Measurements from ENCODE around the gene RGS17.

Gene RGS17

DNA sequence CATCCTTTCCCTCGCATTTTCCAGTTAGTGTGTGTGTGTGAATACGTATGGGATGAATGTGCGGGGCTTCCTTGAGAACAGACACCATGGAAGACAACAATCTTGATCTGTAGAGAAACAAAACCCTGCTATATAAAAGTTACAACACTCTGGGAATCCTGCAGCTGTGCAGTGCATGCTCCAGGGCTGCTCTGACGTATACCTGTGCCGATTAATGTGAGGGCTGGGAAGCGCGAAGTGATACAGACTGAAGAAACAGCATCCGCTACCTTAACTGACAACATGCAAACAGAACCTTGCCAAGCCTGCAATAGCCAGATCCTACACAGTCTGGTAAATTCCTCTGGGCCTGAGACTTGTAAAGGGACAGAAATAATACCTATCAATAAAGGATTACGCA, 96.9 kb downstream of the RGS17 start:
- ChIA-PET CTCF (no interaction called here), POLR2A (no interaction called here)
- no peak for TF ChIP-seq FOXM1 (IDR thresholded peaks at IDR 0.05; ENCODE audit: borderline replicate concordance)
- TF ChIP-seq SUZ12 (IDR thresholded peaks at IDR 0.05), result no peak
- TF ChIP-seq CTBP1 (IDR thresholded peaks at IDR 0.05; ENCODE audit: borderline replicate concordance), result no peak
- no peak for TF ChIP-seq LEF1 (IDR thresholded peaks at IDR 0.05; ENCODE audit: borderline replicate concordance)
- no peak for TF ChIP-seq HDGF (IDR thresholded peaks at IDR 0.05; ENCODE audit: borderline replicate concordance)
- TF ChIP-seq SP1 (IDR thresholded peaks at IDR 0.05), result no peak
- TF ChIP-seq TARDBP (IDR thresholded peaks at IDR 0.05), result no peak
- TF ChIP-seq ZNF384 (IDR thresholded peaks at IDR 0.05), result no peak
- no peak for TF ChIP-seq BHLHE40 (IDR thresholded peaks at IDR 0.05; ENCODE audit: borderline replicate concordance)
- DNase-seq (ENCODE audit: extremely low spot score), result no peak

GRCh38 chr6:153032255-153032882, 98.7 kb downstream of the RGS17 start:
- POLR2A ChIA-PET, result no interaction called here
- no peak for DNase-seq (ENCODE audit: extremely low spot score)
- TF ChIP-seq ZNF384 (IDR thresholded peaks at IDR 0.05) (peak; percentile 58), TARDBP (IDR thresholded peaks at IDR 0.05) (no peak)
- CTCF ChIA-PET, result interaction anchor here (0.7 to 1.0 kb wide), 2 partner anchors 76 to 199 kb away, joined by 3 read pairs; no protein-coding TSS in a partner anchor

- DNase-seq (ENCODE audit: extremely low spot score), result no peak
- ChIA-PET POLR2A (no interaction called here), CTCF (interaction anchor here (0.6 to 1.3 kb wide), 3 partner anchors 12 to 281 kb away, joined by 3 read pairs; no protein-coding TSS in a partner anchor)
- no peak for TF ChIP-seq FOXA1 (IDR thresholded peaks at IDR 0.05)
- TF ChIP-seq NFRKB (IDR thresholded peaks at IDR 0.05), result no peak
- no peak for TF ChIP-seq ELF4 (IDR thresholded peaks at IDR 0.05)
- no peak for TF ChIP-seq ZNF384 (IDR thresholded peaks at IDR 0.05)
- no peak for TF ChIP-seq TARDBP (IDR thresholded peaks at IDR 0.05)
- TF ChIP-seq SP1 (IDR thresholded peaks at IDR 0.05), result no peak
- no peak for TF ChIP-seq HDGF (IDR thresholded peaks at IDR 0.05; ENCODE audit: borderline replicate concordance)
- no peak for TF ChIP-seq BHLHE40 (IDR thresholded peaks at IDR 0.05; ENCODE audit: borderline replicate concordance)
- TF ChIP-seq FOXM1 (IDR thresholded peaks at IDR 0.05; ENCODE audit: borderline replicate concordance), result no peak
- no peak for TF ChIP-seq SUZ12 (IDR thresholded peaks at IDR 0.05)
- no peak for TF ChIP-seq L3MBTL2 (conservative IDR thresholded peaks at IDR 0.05)
- TF ChIP-seq ARNT (IDR thresholded peaks at IDR 0.05), result no peak
- TF ChIP-seq, protein P1, sequence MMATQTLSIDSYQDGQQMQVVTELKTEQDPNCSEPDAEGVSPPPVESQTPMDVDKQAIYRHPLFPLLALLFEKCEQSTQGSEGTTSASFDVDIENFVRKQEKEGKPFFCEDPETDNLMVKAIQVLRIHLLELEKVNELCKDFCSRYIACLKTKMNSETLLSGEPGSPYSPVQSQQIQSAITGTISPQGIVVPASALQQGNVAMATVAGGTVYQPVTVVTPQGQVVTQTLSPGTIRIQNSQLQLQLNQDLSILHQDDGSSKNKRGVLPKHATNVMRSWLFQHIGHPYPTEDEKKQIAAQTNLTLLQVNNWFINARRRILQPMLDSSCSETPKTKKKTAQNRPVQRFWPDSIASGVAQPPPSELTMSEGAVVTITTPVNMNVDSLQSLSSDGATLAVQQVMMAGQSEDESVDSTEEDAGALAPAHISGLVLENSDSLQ (IDR thresholded peaks at IDR 0.05), result no peak
Observed at GRCh38 chr6:153031335-153031955, 99.6 kb downstream of the RGS17 start.

DNA sequence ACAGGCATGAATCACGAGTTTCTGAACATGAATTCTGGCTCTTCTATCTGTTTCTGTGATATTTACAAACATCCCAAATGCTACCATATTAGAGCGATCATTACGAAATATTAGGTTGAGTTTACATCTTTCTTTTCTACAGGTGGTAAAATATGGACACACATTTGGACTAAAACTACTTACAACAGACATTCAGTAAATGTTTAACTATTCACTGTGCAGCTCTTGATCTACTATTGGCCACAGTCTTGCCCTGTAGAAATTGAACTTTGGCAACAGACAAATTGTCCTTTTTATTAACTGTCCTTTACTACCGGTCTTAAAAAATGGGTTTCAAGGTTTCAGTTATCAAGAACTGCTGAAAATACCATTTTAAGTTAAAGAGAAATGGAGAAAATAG, 102.1 kb downstream of the RGS17 start:
- POLR2A ChIA-PET, result no interaction called here
- TF ChIP-seq BHLHE40 (IDR thresholded peaks at IDR 0.05; ENCODE audit: borderline replicate concordance), result no peak
- DNase-seq (ENCODE audit: extremely low spot score), result no peak
- CTCF ChIA-PET, result no interaction called here

GRCh38 chr6:153028286-153028685, 102.8 kb downstream of the RGS17 start:
- ChIA-PET CTCF (no interaction called here), POLR2A (no interaction called here)
- DNase-seq (ENCODE audit: extremely low spot score), result no peak
- TF ChIP-seq CTBP1 (IDR thresholded peaks at IDR 0.05; ENCODE audit: borderline replicate concordance) (no peak), ARNT (IDR thresholded peaks at IDR 0.05) (no peak), BHLHE40 (IDR thresholded peaks at IDR 0.05; ENCODE audit: borderline replicate concordance) (no peak), LEF1 (IDR thresholded peaks at IDR 0.05; ENCODE audit: borderline replicate concordance) (no peak), SUZ12 (IDR thresholded peaks at IDR 0.05) (no peak), ELF4 (IDR thresholded peaks at IDR 0.05) (no peak), TARDBP (IDR thresholded peaks at IDR 0.05) (no peak), L3MBTL2 (conservative IDR thresholded peaks at IDR 0.05) (no peak), FOXK2 (IDR thresholded peaks at IDR 0.05) (no peak)
- TF ChIP-seq, protein P1 (IDR thresholded peaks at IDR 0.05), result no peak

DNA sequence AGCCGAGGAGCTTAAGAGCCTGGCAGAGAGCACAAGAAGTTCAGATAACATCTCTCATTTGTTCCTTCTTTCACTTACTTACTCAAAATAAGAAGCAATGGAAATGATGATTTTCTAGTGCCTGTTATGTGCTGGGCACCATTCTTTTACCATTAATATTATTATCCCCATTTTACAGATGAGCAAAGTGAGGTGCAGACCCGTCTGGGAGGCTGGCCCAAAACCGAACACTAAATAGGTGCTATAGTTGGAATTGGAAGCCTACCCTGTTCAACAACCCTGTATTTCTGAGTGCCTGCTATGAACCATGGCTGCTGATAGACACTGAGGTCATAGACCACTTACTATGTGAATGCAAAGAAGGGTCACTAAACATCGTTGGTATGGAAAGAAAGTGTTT, 103.6 kb downstream of the RGS17 start:
- POLR2A ChIA-PET, result no interaction called here
- TF ChIP-seq CTBP1 (IDR thresholded peaks at IDR 0.05; ENCODE audit: borderline replicate concordance) (no peak), FOXM1 (IDR thresholded peaks at IDR 0.05; ENCODE audit: borderline replicate concordance) (no peak), SUZ12 (IDR thresholded peaks at IDR 0.05) (no peak)
- CTCF ChIA-PET, result no interaction called here
- DNase-seq (ENCODE audit: extremely low spot score), result no peak

- POLR2A ChIA-PET, result no interaction called here
- DNase-seq (ENCODE audit: extremely low spot score), result no peak
- CTCF ChIA-PET, result interaction anchor here (0.7 to 1.4 kb wide), 3 partner anchors 70 to 122 kb away, joined by 3 to 4 read pairs (median 3); no protein-coding TSS in a partner anchor
- TF ChIP-seq, protein P1 (IDR thresholded peaks at IDR 0.05), result no peak
- TF ChIP-seq TARDBP (IDR thresholded peaks at IDR 0.05), result no peak
- no peak for TF ChIP-seq FOXK2 (IDR thresholded peaks at IDR 0.05)
- no peak for TF ChIP-seq FOXM1 (IDR thresholded peaks at IDR 0.05; ENCODE audit: borderline replicate concordance)
Observed at GRCh38 chr6:153024709-153025017, 106.4 kb downstream of the RGS17 start.

Data from HEK293T (cell line).